T-helper 9 cell (primary cell): ENCODE results near the gene PEX11B.

Source experiments
- DNase-seq: peaks from one replicate; pipeline ENCODE4 v3.0.0-alpha.2; 2020
- total RNA-seq, 2 donors: gene quantifications; one replicate each; lab custom pipeline; 2026; lab: John Stamatoyannopoulos, UW

Gene PEX11B
- total RNA-seq: 5.1 to 30.8 reads per million in 2 donors

GRCh38 chr1:145918144-145918991, at the start of gene PEX11B:
Gene PEX11B (minus strand): TSS chr1:145918717. CDS start chr1:145918688, 29 bp downstream.
- peak; percentile 88 for DNase-seq

GRCh38 chr1:145967288-145967687, 48.8 kb upstream of the PEX11B start:
- DNase-seq: no peak

- no peak for DNase-seq
These were observed 46.7 kb upstream of the PEX11B start for GRCh38 chr1:145965119-145965744.

GRCh38 chr1:145964328-145965118, 46.0 kb upstream of the PEX11B start, which contains the start of the genes ANKRD34A and POLR3GL:
Gene ANKRD34A (minus strand): TSS chr1:145964575. CDS start chr1:145961759, 2,816 bp downstream.
Gene POLR3GL (plus strand): TSS chr1:145964690. CDS start chr1:145974866, 10,176 bp downstream.
- peak; percentile 84 for DNase-seq

- no peak for DNase-seq
These were observed 44.9 kb upstream of the PEX11B start for GRCh38 chr1:145963265-145964019.

GRCh38 chr1:145962157-145963102, 43.9 kb upstream of the PEX11B start:
- peak; percentile 13 for DNase-seq

GRCh38 chr1:145961425-145962156, 43.1 kb upstream of the PEX11B start:
- peak; percentile 28 for DNase-seq

GRCh38 chr1:145961109-145961424, 42.5 kb upstream of the PEX11B start:
- no peak for DNase-seq

- peak; percentile 46 for DNase-seq
These were observed 42.1 kb upstream of the PEX11B start for GRCh38 chr1:145960468-145961108.

GRCh38 chr1:145959957-145960467, 41.5 kb upstream of the PEX11B start:
- no peak for DNase-seq

GRCh38 chr1:145959333-145959732, 40.8 kb upstream of the PEX11B start:
- no peak for DNase-seq

GRCh38 chr1:145958734-145959133, 40.2 kb upstream of the PEX11B start:
- no peak for DNase-seq

- peak; percentile 92 for DNase-seq
These were observed 39.2 kb upstream of the PEX11B start, which contains the start of gene LIX1L for GRCh38 chr1:145957443-145958319. Gene LIX1L (minus strand): TSS chr1:145958017. CDS start chr1:145957927, 90 bp downstream.

GRCh38 chr1:145956781-145957442, 38.4 kb upstream of the PEX11B start:
- no peak for DNase-seq

- DNase-seq: no peak
These were observed 37.8 kb upstream of the PEX11B start for GRCh38 chr1:145956361-145956760.

GRCh38 chr1:145955436-145955835, 36.9 kb upstream of the PEX11B start:
- no peak for DNase-seq

- no peak for DNase-seq
These were observed 35.3 kb upstream of the PEX11B start for GRCh38 chr1:145953861-145954260.

GRCh38 chr1:145952903-145953302, 34.4 kb upstream of the PEX11B start:
- DNase-seq: no peak
